ENCODE data around the gene TSPOAP1.

Gene TSPOAP1

GRCh38 chr17:58364270-58364942, 35.8 kb upstream of the TSPOAP1 start:
- ATAC-seq, result no peak
- no peak for TF ChIP-seq BACH2 (CRISPR knock-in tag; IDR thresholded peaks at IDR 0.05; ENCODE audit: borderline replicate concordance)
- TF ChIP-seq PPARA (CRISPR knock-in tag; IDR thresholded peaks at IDR 0.05; ENCODE audit: borderline replicate concordance), result no peak
- no peak for TF ChIP-seq RARB (CRISPR knock-in tag; IDR thresholded peaks at IDR 0.05)

- no peak for ATAC-seq
- TF ChIP-seq GLIS3 (CRISPR knock-in tag; IDR thresholded peaks at IDR 0.05) (no peak), TCF4 (CRISPR knock-in tag; IDR thresholded peaks at IDR 0.05; ENCODE audit: borderline replicate concordance) (no peak), CREB5 (CRISPR knock-in tag; IDR thresholded peaks at IDR 0.05; ENCODE audit: low read depth) (no peak)
These were observed 35.0 kb upstream of the TSPOAP1 start for GRCh38 chr17:58363457-58364185.

GRCh38 chr17:58362368-58363014, 33.9 kb upstream of the TSPOAP1 start:
- TF ChIP-seq ZC3H10 (CRISPR knock-in tag; IDR thresholded peaks at IDR 0.05) (no peak), ISL1 (CRISPR knock-in tag; IDR thresholded peaks at IDR 0.05) (no peak), TSHZ2 (CRISPR knock-in tag; IDR thresholded peaks at IDR 0.05) (no peak)
- no peak for ATAC-seq

GRCh38 chr17:58360296-58361063, 31.9 kb upstream of the TSPOAP1 start:
- TF ChIP-seq TCF4 (CRISPR knock-in tag; IDR thresholded peaks at IDR 0.05; ENCODE audit: borderline replicate concordance) (no peak), POU6F1 (CRISPR knock-in tag; IDR thresholded peaks at IDR 0.05; ENCODE audit: borderline replicate concordance, low read depth) (no peak), ESRRG (CRISPR knock-in tag; IDR thresholded peaks at IDR 0.05) (no peak), ZNF8 (CRISPR knock-in tag; IDR thresholded peaks at IDR 0.05) (no peak), ZFP30 (CRISPR knock-in tag; IDR thresholded peaks at IDR 0.05) (no peak), CREB5 (CRISPR knock-in tag; IDR thresholded peaks at IDR 0.05; ENCODE audit: low read depth) (no peak), CSRNP3 (CRISPR knock-in tag; IDR thresholded peaks at IDR 0.05) (no peak), PATZ1 (CRISPR knock-in tag; IDR thresholded peaks at IDR 0.05; ENCODE audit: borderline replicate concordance) (no peak), ZC3H10 (CRISPR knock-in tag; IDR thresholded peaks at IDR 0.05) (no peak), RARB (CRISPR knock-in tag; IDR thresholded peaks at IDR 0.05) (no peak), BACH2 (CRISPR knock-in tag; IDR thresholded peaks at IDR 0.05; ENCODE audit: borderline replicate concordance) (no peak), SNAI2 (CRISPR knock-in tag; IDR thresholded peaks at IDR 0.05) (no peak), OSR1 (CRISPR knock-in tag; IDR thresholded peaks at IDR 0.05) (no peak), ISL1 (CRISPR knock-in tag; IDR thresholded peaks at IDR 0.05) (no peak), ZFP3 (CRISPR knock-in tag; IDR thresholded peaks at IDR 0.05) (no peak), ZNF70 (CRISPR knock-in tag; IDR thresholded peaks at IDR 0.05) (no peak), TOX (CRISPR knock-in tag; IDR thresholded peaks at IDR 0.05; ENCODE audit: borderline replicate concordance) (no peak)
- ATAC-seq, result no peak
